GM21529 (cell line): ENCODE results near the gene MYOZ3.

Experiments used
- ATAC-seq: cut with Tn5 transposase; IDR thresholded peaks from one replicate; pipeline ENCODE4 v1.9.1; 2021; ENCODE audit not compliant: unreplicated experiment

The MYOZ3 gene

GRCh38 chr5:150641824-150642566, 19.1 kb upstream of the MYOZ3 start:
- ATAC-seq = no peak

GRCh38 chr5:150642567-150642927, 18.5 kb upstream of the MYOZ3 start:
- no peak for ATAC-seq

GRCh38 chr5:150642991-150643710, 17.9 kb upstream of the MYOZ3 start:
- ATAC-seq = no peak

GRCh38 chr5:150644058-150644457, 17.0 kb upstream of the MYOZ3 start:
- no peak for ATAC-seq

- no peak for ATAC-seq
Measured at GRCh38 chr5:150644514-150644913, 16.5 kb upstream of the MYOZ3 start.

GRCh38 chr5:150645070-150645700, 15.9 kb upstream of the MYOZ3 start:
- no peak for ATAC-seq

- ATAC-seq = no peak
Measured at GRCh38 chr5:150647275-150648251, 13.5 kb upstream of the MYOZ3 start.

GRCh38 chr5:150648294-150649107, 12.6 kb upstream of the MYOZ3 start:
- ATAC-seq = no peak

GRCh38 chr5:150649108-150650020, 11.7 kb upstream of the MYOZ3 start:
- ATAC-seq = no peak

- no peak for ATAC-seq
Measured at GRCh38 chr5:150650021-150651006, 10.7 kb upstream of the MYOZ3 start.

GRCh38 chr5:150651382-150651781, 9.7 kb upstream of the MYOZ3 start:
- no peak for ATAC-seq

GRCh38 chr5:150651924-150652671, 9.0 kb upstream of the MYOZ3 start:
- ATAC-seq = no peak

- ATAC-seq = no peak
Measured at GRCh38 chr5:150653145-150653761, 7.8 kb upstream of the MYOZ3 start.

GRCh38 chr5:150653762-150654556, 7.1 kb upstream of the MYOZ3 start:
- no peak for ATAC-seq

- ATAC-seq = no peak
Measured at GRCh38 chr5:150655221-150655620, 5.8 kb upstream of the MYOZ3 start.
